ENCODE results near the gene NECTIN4.

DNA sequence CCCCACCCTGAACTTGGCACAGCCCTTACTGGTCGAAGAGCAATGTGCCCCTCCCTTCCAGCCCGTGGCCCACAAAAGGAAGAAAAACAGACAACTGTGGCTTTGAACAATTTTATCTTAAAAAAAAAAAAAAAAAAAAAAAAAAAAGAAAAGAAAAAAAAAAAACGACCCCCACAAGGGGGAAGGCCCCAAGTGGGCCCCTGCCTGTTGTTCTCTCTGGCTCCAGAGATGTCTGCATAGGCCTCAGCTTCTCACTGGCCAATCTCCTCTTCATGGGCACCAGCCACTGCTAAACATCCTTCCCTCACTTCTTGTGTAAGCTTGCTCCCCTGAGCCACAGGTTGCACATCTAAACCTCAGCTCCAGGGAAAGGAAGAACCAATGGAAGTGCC, 50.2 kb downstream of the NECTIN4 start:
- TF ChIP-seq, protein P1, sequence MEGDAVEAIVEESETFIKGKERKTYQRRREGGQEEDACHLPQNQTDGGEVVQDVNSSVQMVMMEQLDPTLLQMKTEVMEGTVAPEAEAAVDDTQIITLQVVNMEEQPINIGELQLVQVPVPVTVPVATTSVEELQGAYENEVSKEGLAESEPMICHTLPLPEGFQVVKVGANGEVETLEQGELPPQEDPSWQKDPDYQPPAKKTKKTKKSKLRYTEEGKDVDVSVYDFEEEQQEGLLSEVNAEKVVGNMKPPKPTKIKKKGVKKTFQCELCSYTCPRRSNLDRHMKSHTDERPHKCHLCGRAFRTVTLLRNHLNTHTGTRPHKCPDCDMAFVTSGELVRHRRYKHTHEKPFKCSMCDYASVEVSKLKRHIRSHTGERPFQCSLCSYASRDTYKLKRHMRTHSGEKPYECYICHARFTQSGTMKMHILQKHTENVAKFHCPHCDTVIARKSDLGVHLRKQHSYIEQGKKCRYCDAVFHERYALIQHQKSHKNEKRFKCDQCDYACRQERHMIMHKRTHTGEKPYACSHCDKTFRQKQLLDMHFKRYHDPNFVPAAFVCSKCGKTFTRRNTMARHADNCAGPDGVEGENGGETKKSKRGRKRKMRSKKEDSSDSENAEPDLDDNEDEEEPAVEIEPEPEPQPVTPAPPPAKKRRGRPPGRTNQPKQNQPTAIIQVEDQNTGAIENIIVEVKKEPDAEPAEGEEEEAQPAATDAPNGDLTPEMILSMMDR (IDR thresholded peaks at IDR 0.05; ENCODE audit: low read depth, low read length), result no peak
- no peak for TF ChIP-seq EZH2phosphoT487 (IDR thresholded peaks at IDR 0.05; ENCODE audit: low read depth)

Data from OCI-LY3 (cell line).